Activated CD4-positive, alpha-beta T cell treated with anti-CD3 and anti-CD28 coated beads, Interleukin-2, Interleukin-4, amounts not matched to agents 100 ng/mL and 50 ng/mL, durations not matched to agents 16 hours and 8 hours (primary cell): ENCODE results near the gene KRT33B.
"Not testable (repeated sequence)": the region's sequence is repeated elsewhere in the genome, so short reads cannot be mapped to it uniquely, and the experiment has no call there.

Experiments used
- DNase-seq: peaks from one replicate; pipeline ENCODE4 v3.0.0-alpha.2; 2020; ENCODE audit warnings: low spot score

The KRT33B gene

GRCh38 chr17:41369713-41370112 lies at the start of gene KRT33B:
Gene KRT33B (minus strand): TSS chr17:41369813. CDS start chr17:41369750, 63 bp downstream.
- DNase-seq = no peak

GRCh38 chr17:41418116-41418860 lies 48.7 kb upstream of the KRT33B start:
- no peak for DNase-seq

DNA sequence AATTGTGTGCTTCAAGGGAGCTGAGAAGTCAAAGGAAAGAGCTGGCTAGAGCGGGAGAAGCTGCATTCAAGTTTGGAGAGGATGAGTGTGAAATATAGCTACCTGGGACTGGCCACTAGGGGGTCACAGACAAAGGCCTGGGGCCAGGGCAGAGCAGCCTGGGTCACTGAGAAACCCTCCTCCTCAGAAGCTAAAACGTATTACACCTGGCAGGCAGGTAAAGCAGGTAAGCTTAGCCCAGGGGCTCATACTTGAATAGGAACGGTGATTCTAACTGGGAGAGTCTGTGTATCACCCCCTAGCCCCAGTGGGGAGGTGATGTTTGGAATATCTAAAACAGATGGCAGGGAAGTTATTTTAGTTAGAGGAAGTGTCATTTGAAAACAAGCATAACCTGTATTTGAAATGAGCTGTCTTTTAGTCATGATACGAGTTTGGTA lies 48.0 kb upstream of the KRT33B start:
- DNase-seq = no peak

DNA sequence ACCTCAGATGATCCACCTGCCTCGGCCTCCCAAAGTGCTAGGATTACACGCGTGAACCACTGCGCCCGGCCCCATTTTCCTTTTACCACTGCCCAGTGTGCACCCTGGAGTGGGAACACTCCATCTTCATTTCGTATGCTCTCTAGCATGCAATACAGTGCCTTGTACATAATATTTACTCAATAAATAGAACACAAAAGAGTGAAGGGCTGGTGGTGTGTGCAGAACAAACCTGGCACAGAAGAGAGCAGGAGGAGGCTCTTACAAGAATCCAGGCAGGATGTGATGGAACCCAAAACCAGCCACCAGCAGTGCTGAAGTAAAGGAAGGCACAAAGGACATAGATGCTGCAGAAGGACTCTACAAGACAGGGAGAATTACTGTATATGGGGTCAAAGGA lies 47.5 kb upstream of the KRT33B start:
- DNase-seq = no peak

DNA sequence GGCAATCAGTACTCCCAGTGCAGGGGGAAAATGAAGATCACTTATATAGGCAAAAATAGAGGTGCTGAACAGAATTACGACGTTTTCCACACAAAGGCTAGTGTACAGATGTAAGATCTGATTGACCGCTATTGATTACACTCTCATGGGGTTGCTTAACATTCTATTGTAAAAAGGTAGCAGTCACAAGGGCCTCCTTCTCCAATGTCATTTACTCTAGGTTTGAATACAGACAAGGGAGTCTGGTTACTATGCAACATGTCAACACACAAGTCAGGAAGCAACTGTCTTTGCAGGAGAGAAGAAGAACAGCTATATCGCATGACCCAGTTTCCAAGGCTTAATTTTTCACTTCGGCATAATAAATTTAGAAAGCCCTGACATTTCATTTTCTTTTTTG lies 46.9 kb upstream of the KRT33B start:
- DNase-seq = no peak

DNA sequence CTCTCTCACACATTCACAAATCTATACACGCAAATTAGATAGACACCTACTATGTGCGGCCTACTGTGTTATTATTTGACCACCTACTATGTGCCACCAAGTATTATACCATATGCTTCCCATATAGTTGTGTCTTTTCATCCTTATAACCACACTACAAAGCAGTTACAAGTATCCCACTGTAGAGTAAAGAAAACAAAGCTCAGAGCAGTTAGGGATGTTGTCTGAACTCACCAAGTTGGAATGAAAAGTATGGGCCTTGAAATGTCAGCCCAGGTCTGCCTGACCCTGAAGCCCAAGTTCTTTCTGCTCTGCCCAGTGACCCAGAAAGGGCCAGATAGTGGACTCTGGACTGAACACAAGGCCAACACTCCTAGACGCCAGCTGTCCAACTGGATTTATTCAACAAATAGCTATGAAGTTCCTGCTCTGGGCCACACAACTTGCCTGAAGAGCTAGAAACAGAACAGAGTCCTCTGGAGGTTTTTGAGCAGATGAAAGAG lies 46.3 kb upstream of the KRT33B start:
- DNase-seq = no peak

- DNase-seq = no peak
Observed at GRCh38 chr17:41415411-41415810, 45.8 kb upstream of the KRT33B start.

- DNase-seq = no peak
Observed at GRCh38 chr17:41413982-41414381, 44.4 kb upstream of the KRT33B start.

DNA sequence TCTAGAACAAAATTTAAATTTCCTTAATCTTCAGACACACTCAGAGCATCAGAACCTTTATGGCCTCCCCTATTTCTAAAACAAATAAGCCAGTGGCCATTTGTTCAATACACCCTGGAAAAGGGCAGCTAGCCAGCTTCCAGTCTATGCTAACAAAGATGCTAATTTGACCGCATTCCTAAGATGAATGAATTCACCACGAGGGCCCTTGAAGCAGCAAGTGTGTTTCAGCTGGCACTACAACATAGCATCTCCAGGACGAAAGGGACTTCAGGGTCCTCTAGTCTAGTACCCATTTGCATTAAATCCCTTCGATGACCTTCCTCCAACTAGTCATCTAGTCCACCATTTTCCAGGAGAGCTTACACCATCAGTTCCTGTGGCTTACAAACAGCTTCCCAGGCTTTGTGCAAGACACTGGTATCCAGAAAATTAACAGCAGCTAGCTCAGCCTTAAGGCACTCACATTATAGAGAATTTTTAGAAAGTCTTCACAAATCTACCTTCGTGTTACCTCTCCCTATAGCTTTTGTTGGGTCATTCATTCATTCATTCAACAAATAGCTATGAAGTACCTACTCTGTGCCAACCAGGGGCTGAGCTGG lies 43.8 kb upstream of the KRT33B start:
- DNase-seq = no peak

DNA sequence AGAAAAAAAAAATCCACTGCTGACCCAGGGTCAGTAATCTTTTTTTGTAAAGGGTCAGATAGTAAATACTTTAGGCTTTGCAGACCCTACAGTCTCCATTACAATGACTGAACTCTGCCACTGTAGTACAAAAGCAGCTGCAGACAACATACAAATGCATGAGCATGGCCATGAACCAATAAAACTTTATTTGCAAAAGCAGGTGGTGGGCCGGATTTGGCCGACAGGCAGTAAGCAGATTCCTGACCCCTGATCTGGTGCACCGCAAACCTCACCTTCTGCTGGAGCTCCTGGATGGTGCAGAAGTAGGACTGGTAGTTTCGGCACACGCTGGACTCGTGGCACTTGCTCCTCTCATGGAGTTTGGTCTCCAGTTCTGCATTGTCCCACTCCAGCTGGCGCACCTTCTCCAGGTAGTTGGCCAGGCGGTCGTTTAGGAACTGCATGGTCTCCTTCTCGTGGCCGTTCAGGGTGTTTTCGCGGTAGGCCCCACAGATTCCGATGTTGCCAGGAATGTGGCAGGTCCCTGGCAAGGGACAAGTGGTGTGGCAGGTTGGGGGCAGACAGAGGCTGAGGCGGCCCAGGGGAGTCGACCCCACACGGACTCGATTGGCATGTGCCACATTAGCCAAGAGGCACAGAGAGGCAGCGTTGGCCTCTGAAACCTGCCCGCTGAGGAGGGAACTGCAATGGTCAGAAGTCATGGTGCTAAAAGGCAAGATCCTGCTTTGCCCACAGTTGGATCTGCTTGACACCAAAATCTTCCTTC lies 41.6 kb upstream of the KRT33B start:
- DNase-seq = no peak

- no peak for DNase-seq
Observed at GRCh38 chr17:41407226-41407625, 37.6 kb upstream of the KRT33B start.

DNA sequence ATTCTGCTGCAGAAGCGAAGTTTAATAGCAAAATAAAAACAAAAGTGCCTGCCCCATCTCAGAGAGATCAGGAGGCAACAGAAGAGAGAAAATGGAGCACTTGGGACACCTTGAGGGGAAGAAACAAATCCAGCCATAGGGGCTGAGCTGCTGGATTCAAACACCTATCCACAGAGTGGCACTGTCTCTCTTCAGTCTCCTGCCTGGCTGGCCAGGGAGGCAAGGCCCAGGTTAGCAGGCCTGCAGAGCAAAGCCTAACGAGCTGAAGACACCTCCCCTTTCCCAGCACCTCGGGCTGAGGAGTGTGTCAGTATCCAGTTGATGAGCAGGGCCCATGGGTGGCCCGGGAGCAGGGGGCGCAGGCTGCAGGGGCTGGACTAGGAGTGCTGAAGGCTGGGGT lies 36.6 kb upstream of the KRT33B start:
- DNase-seq = no peak

DNA sequence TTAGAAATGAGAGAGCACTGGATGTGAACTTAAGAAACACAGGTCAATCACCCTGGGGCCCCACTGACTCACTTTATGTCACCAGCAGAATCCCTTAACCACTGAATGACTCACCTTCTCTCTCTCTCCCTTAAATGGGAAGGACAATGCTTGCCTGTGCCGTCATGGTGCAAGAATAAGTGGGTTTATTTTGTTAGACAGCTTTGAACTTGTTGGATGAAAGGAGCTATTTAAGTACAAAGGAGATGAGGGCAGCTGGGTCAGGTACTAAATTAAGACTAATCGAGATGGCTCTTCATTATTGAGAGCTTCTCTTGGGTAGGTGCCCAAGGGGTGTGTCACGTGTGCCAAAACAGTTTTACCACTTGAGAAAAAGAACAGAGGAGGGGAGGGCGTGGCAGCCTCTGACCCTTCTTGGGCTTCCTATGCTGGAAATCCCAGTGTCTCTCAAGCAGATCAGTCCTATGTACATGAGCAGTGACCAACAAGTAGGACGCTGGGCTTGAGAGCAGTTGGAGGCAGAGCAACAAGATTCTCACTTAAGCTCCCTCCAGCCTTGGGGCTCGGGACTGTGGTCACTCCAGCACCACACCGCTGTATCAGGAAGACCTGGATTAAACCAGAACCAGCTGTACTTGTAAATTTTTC lies 34.5 kb upstream of the KRT33B start:
- peak; percentile 69 for DNase-seq

GRCh38 chr17:41403404-41404023 lies 33.9 kb upstream of the KRT33B start:
- DNase-seq = no peak

GRCh38 chr17:41402161-41402560 lies 32.5 kb upstream of the KRT33B start:
- DNase-seq = no peak

- DNase-seq = no peak
Observed at GRCh38 chr17:41396996-41397660, 27.5 kb upstream of the KRT33B start, which contains the start of gene KRT31. Gene KRT31 (minus strand): TSS chr17:41397608. CDS start chr17:41397539, 69 bp downstream.

DNA sequence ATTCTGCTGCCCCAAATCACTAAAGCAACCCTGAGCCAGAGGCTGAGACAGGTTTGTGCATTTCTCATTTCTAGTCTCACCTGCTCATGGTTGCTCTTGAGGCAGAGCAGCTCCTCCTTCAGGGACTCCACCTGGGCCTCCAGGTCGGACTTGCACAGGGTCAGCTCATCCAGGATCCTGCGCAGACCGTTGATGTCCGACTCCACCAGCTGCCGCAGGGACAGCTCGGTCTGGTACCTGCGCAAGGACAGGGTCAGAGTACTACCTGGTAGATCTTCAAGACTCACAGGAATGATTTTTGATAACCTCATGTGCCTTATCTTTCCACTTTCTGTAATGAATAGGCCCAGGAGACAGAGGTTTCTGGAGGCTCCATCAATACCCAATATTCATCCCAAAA lies 26.7 kb upstream of the KRT33B start:
- DNase-seq = no peak

DNA sequence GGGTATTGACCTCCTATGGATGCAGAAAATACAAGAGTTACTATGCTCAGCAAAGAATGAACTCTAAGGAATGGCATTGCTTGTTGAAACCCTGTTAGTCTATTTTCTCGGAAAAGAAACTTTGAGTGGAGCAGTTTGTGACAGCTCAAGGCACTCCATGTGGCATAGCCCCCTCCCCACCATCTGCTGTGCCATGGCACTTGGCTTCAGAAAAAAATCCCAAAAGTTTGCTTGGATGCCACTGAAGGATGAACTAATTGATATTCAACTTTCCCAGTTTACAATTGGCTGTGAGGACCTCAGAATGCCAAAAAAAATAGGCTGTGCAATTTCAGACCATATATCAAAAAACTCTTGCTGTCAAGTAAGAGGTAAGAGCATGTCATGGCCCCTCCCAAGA lies 26.0 kb upstream of the KRT33B start:
- DNase-seq = no peak

DNA sequence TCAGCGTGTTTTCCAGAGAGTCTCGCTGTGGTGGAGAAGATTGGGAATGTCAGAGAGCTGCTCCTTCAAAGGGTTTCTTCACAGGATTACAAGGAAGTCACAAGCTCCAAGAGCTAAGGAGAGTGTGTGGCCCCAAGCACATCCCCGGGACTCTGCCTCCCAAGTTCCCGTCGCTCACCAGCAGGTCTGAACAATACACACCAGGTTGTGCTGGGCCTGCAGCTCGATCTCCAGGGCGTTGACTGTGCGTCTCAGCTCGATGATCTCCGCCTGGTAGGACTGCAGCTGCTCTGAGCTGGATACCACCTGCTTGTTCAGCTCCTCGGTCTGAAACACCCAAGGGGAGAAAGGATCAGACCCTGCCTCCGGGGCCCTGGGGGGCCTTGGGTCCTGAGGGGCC lies 25.4 kb upstream of the KRT33B start:
- DNase-seq = not testable (repeated sequence)

DNA sequence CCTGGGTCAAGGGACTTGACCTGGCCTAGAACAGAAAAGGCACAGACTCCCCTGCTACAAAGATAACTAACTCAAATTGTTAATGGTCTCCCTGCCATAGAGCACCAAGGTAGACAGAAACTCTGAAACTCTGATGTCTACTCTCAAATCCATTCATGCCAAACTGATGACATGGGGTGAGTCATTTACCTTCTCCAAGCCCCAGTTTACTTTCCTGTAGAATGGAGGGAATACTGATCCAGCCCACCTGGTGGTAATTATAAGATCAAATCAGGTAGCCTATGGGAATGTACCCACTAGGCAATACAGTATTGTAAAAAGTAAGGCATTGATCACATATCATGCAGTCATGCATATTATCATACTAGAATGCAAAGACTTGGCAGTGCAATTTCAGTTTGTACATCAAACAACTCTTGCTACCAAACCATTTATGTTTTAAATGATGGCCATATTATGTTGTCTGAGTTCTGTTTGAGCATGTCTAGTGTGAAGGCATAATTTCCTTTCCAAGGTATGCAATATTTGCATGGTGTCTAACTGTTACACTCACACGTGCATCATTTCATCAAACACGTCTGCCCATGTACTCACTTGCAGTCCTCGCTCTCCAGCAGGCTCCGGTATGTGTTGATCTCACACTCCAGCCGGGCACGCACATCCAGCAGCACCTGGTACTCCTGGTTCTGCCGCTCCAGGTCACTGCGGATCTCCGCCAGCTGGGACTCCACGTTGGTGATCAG lies 24.8 kb upstream of the KRT33B start:
- DNase-seq = no peak

DNA sequence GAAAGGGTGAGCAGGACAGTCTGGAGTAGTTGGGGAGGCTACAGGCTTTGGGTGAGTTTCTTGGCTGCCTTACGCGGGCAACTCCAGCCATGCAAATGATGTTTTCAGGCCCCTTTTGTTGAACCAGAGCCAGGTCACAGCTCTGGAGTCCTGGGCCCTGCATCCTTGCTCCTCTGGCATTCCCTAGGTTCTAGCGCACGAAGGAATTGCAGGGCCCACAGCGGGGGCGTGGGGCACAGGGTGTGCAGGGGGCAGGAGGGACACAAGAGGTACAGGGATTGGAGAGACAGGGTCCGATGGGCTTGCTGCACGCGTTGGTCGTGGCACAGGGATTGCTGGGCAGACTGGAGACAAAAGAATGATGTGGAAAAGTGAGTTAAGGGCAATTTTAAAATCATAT lies 24.2 kb upstream of the KRT33B start:
- no peak for DNase-seq
